ENCODE measurements around the gene MACROD2.

DNA sequence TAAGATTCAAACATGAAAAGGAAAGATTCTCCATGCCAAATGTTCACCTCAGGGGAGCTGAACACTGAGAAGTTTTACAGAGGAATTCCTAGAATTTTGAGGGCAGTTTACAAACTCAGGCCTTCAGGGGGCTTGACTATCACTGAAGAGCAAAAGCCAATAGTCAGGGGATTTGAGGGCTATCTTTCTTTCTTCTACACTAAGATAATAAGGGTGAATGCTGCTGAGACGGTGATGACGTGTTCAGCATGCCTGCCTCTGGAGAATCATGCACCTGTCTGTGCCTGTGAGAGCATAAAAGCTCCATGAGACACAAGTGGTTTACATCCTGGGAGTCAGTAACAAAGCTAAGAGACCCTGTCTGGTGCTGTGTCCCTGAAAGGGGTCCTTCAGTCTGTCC is 1492.4 kb downstream of the MACROD2 start:
- TF ChIP-seq, protein P1, sequence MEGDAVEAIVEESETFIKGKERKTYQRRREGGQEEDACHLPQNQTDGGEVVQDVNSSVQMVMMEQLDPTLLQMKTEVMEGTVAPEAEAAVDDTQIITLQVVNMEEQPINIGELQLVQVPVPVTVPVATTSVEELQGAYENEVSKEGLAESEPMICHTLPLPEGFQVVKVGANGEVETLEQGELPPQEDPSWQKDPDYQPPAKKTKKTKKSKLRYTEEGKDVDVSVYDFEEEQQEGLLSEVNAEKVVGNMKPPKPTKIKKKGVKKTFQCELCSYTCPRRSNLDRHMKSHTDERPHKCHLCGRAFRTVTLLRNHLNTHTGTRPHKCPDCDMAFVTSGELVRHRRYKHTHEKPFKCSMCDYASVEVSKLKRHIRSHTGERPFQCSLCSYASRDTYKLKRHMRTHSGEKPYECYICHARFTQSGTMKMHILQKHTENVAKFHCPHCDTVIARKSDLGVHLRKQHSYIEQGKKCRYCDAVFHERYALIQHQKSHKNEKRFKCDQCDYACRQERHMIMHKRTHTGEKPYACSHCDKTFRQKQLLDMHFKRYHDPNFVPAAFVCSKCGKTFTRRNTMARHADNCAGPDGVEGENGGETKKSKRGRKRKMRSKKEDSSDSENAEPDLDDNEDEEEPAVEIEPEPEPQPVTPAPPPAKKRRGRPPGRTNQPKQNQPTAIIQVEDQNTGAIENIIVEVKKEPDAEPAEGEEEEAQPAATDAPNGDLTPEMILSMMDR (IDR thresholded peaks at IDR 0.05): no peak
- no peak for TF ChIP-seq POLR2A (IDR thresholded peaks at IDR 0.05)

All from body of pancreas (tissue), 4 donors.